GM23338 (cell line): ENCODE results near the gene TOP1. TPM values are rescaled to one million over a fixed set of nuclear protein-coding genes. Genes with fewer than 3 reads are reported as not detected.

ENCODE experiments used
- ATAC-seq: fragments of 200-7000 bp; cut with Tn5 transposase; 3 replicates; pipeline ENCODE4 v1.9.1; 2020
- DNase-seq: peaks from one replicate; pipeline ENCODE4 v3.0.0-alpha.2; 2015; ENCODE audit warnings: low spot score
- H2AFZ ChIP-seq: fragments of 200-600 bp; sonication (generic); 2 replicates; pipeline ENCODE4 v1.8.0; 2016; ENCODE audit warnings: antibody characterized with exemption, mild to moderate bottlenecking, moderate library complexity
- H3F3A ChIP-seq: fragments of 200-600 bp; sonication (generic); replicated peaks from 2 replicates; pipeline ENCODE4 v1.8.0; 2017; ENCODE audit warnings: antibody characterized with exemption, mixed run types, low read depth
- H3K27ac ChIP-seq: fragments of 200-600 bp; sonication (generic); 2 replicates; pipeline ENCODE4 v1.6.1; 2016; ENCODE audit warnings: low read depth
- H3K27me3 ChIP-seq: fragments of 200-600 bp; sonication (generic); 2 replicates; pipeline ENCODE4 v1.8.0; 2016; ENCODE audit warnings: mild to moderate bottlenecking, mixed run types, moderate library complexity; ENCODE audit not compliant: insufficient read depth
- H3K36me3 ChIP-seq: fragments of 200-600 bp; sonication (generic); 2 replicates; pipeline ENCODE4 v1.8.0; 2016; ENCODE audit warnings: mild to moderate bottlenecking; ENCODE audit not compliant: insufficient read depth
- H3K4me1 ChIP-seq: fragments of 200-600 bp; sonication (generic); 2 replicates; pipeline ENCODE4 v1.8.0; 2016; ENCODE audit warnings: mild to moderate bottlenecking, moderate library complexity; ENCODE audit not compliant: insufficient read depth
- H3K4me2 ChIP-seq: fragments of 200-600 bp; sonication (generic); 2 replicates; pipeline ENCODE4 v1.7.1; 2017; ENCODE audit warnings: mixed run types
- H3K4me3 ChIP-seq: fragments of 200-600 bp; sonication (generic); 2 replicates; pipeline ENCODE4 v1.6.1; 2016; ENCODE audit warnings: mixed run types
- H3K79me2 ChIP-seq: fragments of 200-600 bp; sonication (generic); replicated peaks from 2 replicates; pipeline ENCODE4 v1.8.0; 2017; ENCODE audit warnings: mild to moderate bottlenecking; ENCODE audit not compliant: insufficient read depth
- H3K9me2 ChIP-seq: fragments of 200-600 bp; sonication (generic); 2 replicates; pipeline ENCODE4 v1.8.0; 2017; ENCODE audit not compliant: insufficient read depth
- H4K20me1 ChIP-seq: fragments of 200-600 bp; sonication (generic); replicated peaks from 2 replicates; pipeline ENCODE4 v1.8.0; 2017; ENCODE audit warnings: mild to moderate bottlenecking; ENCODE audit not compliant: insufficient read depth
- H3K27ac Mint-ChIP-seq: 2 replicates; pipeline ENCODE4 v1.8.0; 2020; ENCODE audit warnings: inconsistent platforms, mild to moderate bottlenecking, moderate library complexity, mixed read lengths
- H3K27me3 Mint-ChIP-seq: 3 replicates; pipeline ENCODE4 v1.8.0; 2022; ENCODE audit warnings: low read depth, mild to moderate bottlenecking, moderate library complexity, mixed read lengths, inconsistent platforms; ENCODE audit not compliant: insufficient read depth, poor library complexity
- H3K36me3 Mint-ChIP-seq: 3 replicates; pipeline ENCODE4 v1.8.0; 2021; ENCODE audit warnings: low read depth, mild to moderate bottlenecking, inconsistent platforms, moderate library complexity, mixed read lengths
- H3K4me1 Mint-ChIP-seq: 3 replicates; pipeline ENCODE4 v1.8.0; 2020; ENCODE audit warnings: mild to moderate bottlenecking, inconsistent platforms, mixed read lengths
- H3K4me3 Mint-ChIP-seq: 3 replicates; pipeline ENCODE4 v1.8.0; 2021; ENCODE audit warnings: moderate library complexity, mild to moderate bottlenecking, inconsistent platforms, mixed read lengths
- H3K9me3 Mint-ChIP-seq: 3 replicates; pipeline ENCODE4 v1.8.0; 2020; ENCODE audit warnings: moderate library complexity, mild to moderate bottlenecking, inconsistent platforms, mixed read lengths
- CREB1 ChIP-seq: fragments of 250-450 bp; sonication (Bioruptor Pico); IDR thresholded peaks from 2 replicates; pipeline ENCODE4 v1.5.0; 2020; ENCODE audit warnings: low read depth, mild to moderate bottlenecking, moderate library complexity
- ETS1 ChIP-seq: IDR thresholded peaks from 2 replicates; pipeline ENCODE4 v1.6.1; 2016; ENCODE audit warnings: antibody characterized with exemption
- EZH2 ChIP-seq: fragments of 200-600 bp; sonication (generic); IDR thresholded peaks from one replicate; pipeline ENCODE4 v1.8.0; 2017; ENCODE audit warnings: antibody characterized with exemption, mild to moderate bottlenecking, low read depth; ENCODE audit not compliant: unreplicated experiment
- EZH2phosphoT487 ChIP-seq: fragments of 200-600 bp; sonication (generic); IDR thresholded peaks from one replicate; pipeline ENCODE4 v1.8.1; 2018; ENCODE audit warnings: antibody characterized with exemption; ENCODE audit not compliant: unreplicated experiment
- JUNB ChIP-seq: IDR thresholded peaks from one replicate; pipeline ENCODE4 v1.6.1; 2016; ENCODE audit warnings: antibody characterized with exemption; ENCODE audit not compliant: unreplicated experiment
- NANOG ChIP-seq: IDR thresholded peaks from 2 replicates; pipeline ENCODE4 v1.6.1; 2016; ENCODE audit warnings: antibody characterized with exemption, borderline replicate concordance
- POLR2AphosphoS5 ChIP-seq: IDR thresholded peaks from 2 replicates; pipeline ENCODE4 v1.6.1; 2016; ENCODE audit warnings: antibody characterized with exemption, low read depth
- STAT1 ChIP-seq: IDR thresholded peaks from one replicate; pipeline ENCODE4 v1.6.1; 2016; ENCODE audit warnings: antibody characterized with exemption; ENCODE audit not compliant: unreplicated experiment
- ZNF114 ChIP-seq: fragments of 250-450 bp; sonication (Bioruptor Pico); IDR thresholded peaks from 2 replicates; pipeline ENCODE4 v1.5.0; 2020; ENCODE audit warnings: mild to moderate bottlenecking, moderate library complexity
- ZNF331 ChIP-seq: fragments of 250-450 bp; sonication (Bioruptor Pico); IDR thresholded peaks from 2 replicates; pipeline ENCODE4 v1.5.0; 2020; ENCODE audit warnings: low read depth, mild to moderate bottlenecking, moderate library complexity
- ZNF462 ChIP-seq: fragments of 250-450 bp; sonication (Bioruptor Pico); IDR thresholded peaks from 2 replicates; pipeline ENCODE4 v1.5.0; 2020; ENCODE audit warnings: mild to moderate bottlenecking, moderate library complexity
- polyA plus RNA-seq: library from polyadenylated mRNA; unstranded; fragments of >200 nt; fragmentation: Nextera tagmentation; extraction: Ambion mirVana; gene quantifications from 2 replicates; pipeline ENCODE4 v1.2.1, GENCODE V29; 2016
- total RNA-seq: library from RNA; depleted of rRNA; stranded (reverse); fragments of >200 nt; shearing (Covaris generic); gene quantifications from 2 replicates; pipeline ENCODE4 v1.2.3, GENCODE V29; 2014
- TF ChIP-seq, protein P1 (sequence below), 2 experiments: fragments of 200-600 bp in 1 of 2; sonication (generic) in 1 of 2; conservative IDR thresholded peaks; 2 replicates each; pipeline versions ENCODE4 v1.5.1 to v1.6.1; 2016 to 2017; ENCODE audit warnings: antibody characterized with exemption in 2 of 2, low read depth in 2 of 2, mild to moderate bottlenecking in 2 of 2, moderate library complexity in 1 of 2
- TF ChIP-seq, protein P2 (sequence below): IDR thresholded peaks from one replicate; pipeline ENCODE4 v1.6.1; 2018; ENCODE audit warnings: antibody characterized with exemption; ENCODE audit not compliant: unreplicated experiment

The TOP1 gene
- total and polyA plus RNA-seq, 2 experiments from 2014 or later = 62.4 to 101 TPM

GRCh38 chr20:41017448-41018042, 11.1 kb upstream of the TOP1 start:
- DNase-seq = no peak
- Histone ChIP-seq H3K9me2 (0 out of 2 replicates have a peak, but pooled peaks cover 5% of the 10 kb centered on the region), H3K36me3 (no peaks in the 10 kb centered on the region), H2AFZ (no peak overlapping the region), H3K4me1 (no peaks in the 10 kb centered on the region), H3K27ac (no peak overlapping the region), H3K27me3 (no peaks in the 10 kb centered on the region), H3K4me3 (no peak overlapping the region), H4K20me1 (no peaks in the 10 kb centered on the region), H3F3A (no peaks in the 10 kb centered on the region), H3K4me2 (no peak overlapping the region), H3K79me2 (no peaks in the 10 kb centered on the region)
- no peak overlapping the region for H3K27ac Mint-ChIP-seq
- H3K27me3 Mint-ChIP-seq = peaks cover 2% of the 10 kb centered on the region
- no peaks in the 10 kb centered on the region; the same call in 2 of the 3 replicates for H3K36me3 Mint-ChIP-seq
- H3K4me3 Mint-ChIP-seq = no peak overlapping the region
- TF ChIP-seq POLR2AphosphoS5 (no peak), ETS1 (no peak), ZNF462 (CRISPR knock-in tag) (no peak), CREB1 (CRISPR knock-in tag) (no peak), NANOG (no peak), ZNF114 (CRISPR knock-in tag) (no peak), EZH2phosphoT487 (no peak), JUNB (no peak), ZNF331 (CRISPR knock-in tag) (no peak), STAT1 (no peak), EZH2 (no peak)
- TF ChIP-seq, protein P1, sequence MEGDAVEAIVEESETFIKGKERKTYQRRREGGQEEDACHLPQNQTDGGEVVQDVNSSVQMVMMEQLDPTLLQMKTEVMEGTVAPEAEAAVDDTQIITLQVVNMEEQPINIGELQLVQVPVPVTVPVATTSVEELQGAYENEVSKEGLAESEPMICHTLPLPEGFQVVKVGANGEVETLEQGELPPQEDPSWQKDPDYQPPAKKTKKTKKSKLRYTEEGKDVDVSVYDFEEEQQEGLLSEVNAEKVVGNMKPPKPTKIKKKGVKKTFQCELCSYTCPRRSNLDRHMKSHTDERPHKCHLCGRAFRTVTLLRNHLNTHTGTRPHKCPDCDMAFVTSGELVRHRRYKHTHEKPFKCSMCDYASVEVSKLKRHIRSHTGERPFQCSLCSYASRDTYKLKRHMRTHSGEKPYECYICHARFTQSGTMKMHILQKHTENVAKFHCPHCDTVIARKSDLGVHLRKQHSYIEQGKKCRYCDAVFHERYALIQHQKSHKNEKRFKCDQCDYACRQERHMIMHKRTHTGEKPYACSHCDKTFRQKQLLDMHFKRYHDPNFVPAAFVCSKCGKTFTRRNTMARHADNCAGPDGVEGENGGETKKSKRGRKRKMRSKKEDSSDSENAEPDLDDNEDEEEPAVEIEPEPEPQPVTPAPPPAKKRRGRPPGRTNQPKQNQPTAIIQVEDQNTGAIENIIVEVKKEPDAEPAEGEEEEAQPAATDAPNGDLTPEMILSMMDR (conservative IDR thresholded peaks at IDR 0.05; ENCODE audit: low read depth in 2 of 2) = no peak
- TF ChIP-seq, protein P2, sequence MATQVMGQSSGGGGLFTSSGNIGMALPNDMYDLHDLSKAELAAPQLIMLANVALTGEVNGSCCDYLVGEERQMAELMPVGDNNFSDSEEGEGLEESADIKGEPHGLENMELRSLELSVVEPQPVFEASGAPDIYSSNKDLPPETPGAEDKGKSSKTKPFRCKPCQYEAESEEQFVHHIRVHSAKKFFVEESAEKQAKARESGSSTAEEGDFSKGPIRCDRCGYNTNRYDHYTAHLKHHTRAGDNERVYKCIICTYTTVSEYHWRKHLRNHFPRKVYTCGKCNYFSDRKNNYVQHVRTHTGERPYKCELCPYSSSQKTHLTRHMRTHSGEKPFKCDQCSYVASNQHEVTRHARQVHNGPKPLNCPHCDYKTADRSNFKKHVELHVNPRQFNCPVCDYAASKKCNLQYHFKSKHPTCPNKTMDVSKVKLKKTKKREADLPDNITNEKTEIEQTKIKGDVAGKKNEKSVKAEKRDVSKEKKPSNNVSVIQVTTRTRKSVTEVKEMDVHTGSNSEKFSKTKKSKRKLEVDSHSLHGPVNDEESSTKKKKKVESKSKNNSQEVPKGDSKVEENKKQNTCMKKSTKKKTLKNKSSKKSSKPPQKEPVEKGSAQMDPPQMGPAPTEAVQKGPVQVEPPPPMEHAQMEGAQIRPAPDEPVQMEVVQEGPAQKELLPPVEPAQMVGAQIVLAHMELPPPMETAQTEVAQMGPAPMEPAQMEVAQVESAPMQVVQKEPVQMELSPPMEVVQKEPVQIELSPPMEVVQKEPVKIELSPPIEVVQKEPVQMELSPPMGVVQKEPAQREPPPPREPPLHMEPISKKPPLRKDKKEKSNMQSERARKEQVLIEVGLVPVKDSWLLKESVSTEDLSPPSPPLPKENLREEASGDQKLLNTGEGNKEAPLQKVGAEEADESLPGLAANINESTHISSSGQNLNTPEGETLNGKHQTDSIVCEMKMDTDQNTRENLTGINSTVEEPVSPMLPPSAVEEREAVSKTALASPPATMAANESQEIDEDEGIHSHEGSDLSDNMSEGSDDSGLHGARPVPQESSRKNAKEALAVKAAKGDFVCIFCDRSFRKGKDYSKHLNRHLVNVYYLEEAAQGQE = no peak
- peaks cover 4% of the 10 kb centered on the region; the same call in 2 of the 3 replicates for H3K4me1 Mint-ChIP-seq
- H3K9me3 Mint-ChIP-seq = no peaks in the 10 kb centered on the region
- peak; percentile 43 for ATAC-seq
